ENCODE measurements around the gene ADNP2.

- no peak for TF ChIP-seq CTCF (conservative IDR thresholded peaks at IDR 0.05; ENCODE audit: low read depth in 2 of 2)
- no peak for TF ChIP-seq POLR2AphosphoS5 (IDR thresholded peaks at IDR 0.05; ENCODE audit: low read depth)
- no peak for TF ChIP-seq EZH2 (IDR thresholded peaks at IDR 0.05; ENCODE audit: low read depth, unreplicated experiment)
- TF ChIP-seq, protein P1, sequence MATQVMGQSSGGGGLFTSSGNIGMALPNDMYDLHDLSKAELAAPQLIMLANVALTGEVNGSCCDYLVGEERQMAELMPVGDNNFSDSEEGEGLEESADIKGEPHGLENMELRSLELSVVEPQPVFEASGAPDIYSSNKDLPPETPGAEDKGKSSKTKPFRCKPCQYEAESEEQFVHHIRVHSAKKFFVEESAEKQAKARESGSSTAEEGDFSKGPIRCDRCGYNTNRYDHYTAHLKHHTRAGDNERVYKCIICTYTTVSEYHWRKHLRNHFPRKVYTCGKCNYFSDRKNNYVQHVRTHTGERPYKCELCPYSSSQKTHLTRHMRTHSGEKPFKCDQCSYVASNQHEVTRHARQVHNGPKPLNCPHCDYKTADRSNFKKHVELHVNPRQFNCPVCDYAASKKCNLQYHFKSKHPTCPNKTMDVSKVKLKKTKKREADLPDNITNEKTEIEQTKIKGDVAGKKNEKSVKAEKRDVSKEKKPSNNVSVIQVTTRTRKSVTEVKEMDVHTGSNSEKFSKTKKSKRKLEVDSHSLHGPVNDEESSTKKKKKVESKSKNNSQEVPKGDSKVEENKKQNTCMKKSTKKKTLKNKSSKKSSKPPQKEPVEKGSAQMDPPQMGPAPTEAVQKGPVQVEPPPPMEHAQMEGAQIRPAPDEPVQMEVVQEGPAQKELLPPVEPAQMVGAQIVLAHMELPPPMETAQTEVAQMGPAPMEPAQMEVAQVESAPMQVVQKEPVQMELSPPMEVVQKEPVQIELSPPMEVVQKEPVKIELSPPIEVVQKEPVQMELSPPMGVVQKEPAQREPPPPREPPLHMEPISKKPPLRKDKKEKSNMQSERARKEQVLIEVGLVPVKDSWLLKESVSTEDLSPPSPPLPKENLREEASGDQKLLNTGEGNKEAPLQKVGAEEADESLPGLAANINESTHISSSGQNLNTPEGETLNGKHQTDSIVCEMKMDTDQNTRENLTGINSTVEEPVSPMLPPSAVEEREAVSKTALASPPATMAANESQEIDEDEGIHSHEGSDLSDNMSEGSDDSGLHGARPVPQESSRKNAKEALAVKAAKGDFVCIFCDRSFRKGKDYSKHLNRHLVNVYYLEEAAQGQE (IDR thresholded peaks at IDR 0.05; ENCODE audit: unreplicated experiment) = no peak
- no peak for TF ChIP-seq EZH2phosphoT487 (IDR thresholded peaks at IDR 0.05; ENCODE audit: unreplicated experiment)
- TF ChIP-seq, protein P2, sequence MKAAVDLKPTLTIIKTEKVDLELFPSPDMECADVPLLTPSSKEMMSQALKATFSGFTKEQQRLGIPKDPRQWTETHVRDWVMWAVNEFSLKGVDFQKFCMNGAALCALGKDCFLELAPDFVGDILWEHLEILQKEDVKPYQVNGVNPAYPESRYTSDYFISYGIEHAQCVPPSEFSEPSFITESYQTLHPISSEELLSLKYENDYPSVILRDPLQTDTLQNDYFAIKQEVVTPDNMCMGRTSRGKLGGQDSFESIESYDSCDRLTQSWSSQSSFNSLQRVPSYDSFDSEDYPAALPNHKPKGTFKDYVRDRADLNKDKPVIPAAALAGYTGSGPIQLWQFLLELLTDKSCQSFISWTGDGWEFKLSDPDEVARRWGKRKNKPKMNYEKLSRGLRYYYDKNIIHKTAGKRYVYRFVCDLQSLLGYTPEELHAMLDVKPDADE (IDR thresholded peaks at IDR 0.05) = no peak
- no peak for TF ChIP-seq JUNB (IDR thresholded peaks at IDR 0.05; ENCODE audit: unreplicated experiment)
- TF ChIP-seq ZNF331 (CRISPR knock-in tag; IDR thresholded peaks at IDR 0.05; ENCODE audit: low read depth) = no peak
Measured at GRCh38 chr18:80108121-80108536, 933 bp upstream of the ADNP2 start.

Measured in GM23338 (cell line).